Astrocyte (in vitro differentiated cells and primary cell): ENCODE data around the gene SLC52A1. TPM values are rescaled to one million over a fixed set of nuclear protein-coding genes. Genes with fewer than 3 reads are reported as not detected.

Experiments used
- DNase-seq: peaks from one replicate; pipeline ENCODE4 v3.0.0-alpha.2; 2010; ENCODE audit warnings: low read depth
- FAIRE-seq: peaks from 2 replicates; lab custom pipeline; 2011; peaks lifted over from hg19 to GRCh38; lab: Jason Lieb, UNC
- H2AFZ ChIP-seq: 2 replicates; pipeline ENCODE4 v1.6.0; 2012; ENCODE audit warnings: low read depth, low read length, inconsistent platforms
- H3K27ac ChIP-seq: 2 replicates; pipeline ENCODE4 v1.5.1; 2011; ENCODE audit warnings: low read depth, low read length, inconsistent platforms
- H3K27me3 ChIP-seq: 2 replicates; pipeline ENCODE4 v1.6.0; 2011; ENCODE audit warnings: low read length, inconsistent platforms; ENCODE audit not compliant: insufficient read depth
- H3K36me3 ChIP-seq: 2 replicates; pipeline ENCODE4 v1.5.1; 2011; ENCODE audit warnings: low read length, inconsistent platforms; ENCODE audit not compliant: insufficient read depth
- H3K4me1 ChIP-seq: 2 replicates; pipeline ENCODE4 v1.5.1; 2011; ENCODE audit warnings: low read length, inconsistent platforms; ENCODE audit not compliant: insufficient read depth
- H3K4me2 ChIP-seq: 2 replicates; pipeline ENCODE4 v1.6.0; 2012; ENCODE audit warnings: low read length, inconsistent platforms
- H3K4me3 ChIP-seq: 2 replicates; pipeline ENCODE4 v1.5.1; 2011; ENCODE audit warnings: low read depth, mild to moderate bottlenecking, low read length, inconsistent platforms; ENCODE audit not compliant: insufficient read depth
- H3K79me2 ChIP-seq: 2 replicates; pipeline ENCODE4 v1.6.0; 2012; ENCODE audit warnings: mild to moderate bottlenecking, low read length, inconsistent platforms; ENCODE audit not compliant: insufficient read depth
- H3K9ac ChIP-seq: 2 replicates; pipeline ENCODE4 v1.6.0; 2012; ENCODE audit warnings: mild to moderate bottlenecking, low read length, inconsistent platforms
- H3K9me3 ChIP-seq: 2 replicates; pipeline ENCODE4 v1.5.1; 2012; ENCODE audit warnings: low read depth, mild to moderate bottlenecking, low read length, inconsistent platforms; ENCODE audit not compliant: insufficient read depth
- H4K20me1 ChIP-seq: 2 replicates; pipeline ENCODE4 v1.6.0; 2012; ENCODE audit warnings: low read length, inconsistent platforms; ENCODE audit not compliant: insufficient read depth
- H3K27ac Mint-ChIP-seq: one replicate; pipeline ENCODE4 v1.8.0; 2021; ENCODE audit warnings: mild to moderate bottlenecking, mixed read lengths; ENCODE audit not compliant: unreplicated experiment
- H3K27me3 Mint-ChIP-seq: one replicate; pipeline ENCODE4 v1.8.0; 2021; ENCODE audit warnings: low read depth, mixed read lengths; ENCODE audit not compliant: unreplicated experiment
- H3K36me3 Mint-ChIP-seq: one replicate; pipeline ENCODE4 v1.8.0; 2021; ENCODE audit warnings: low read depth, mixed read lengths; ENCODE audit not compliant: unreplicated experiment
- H3K4me1 Mint-ChIP-seq: one replicate; pipeline ENCODE4 v1.8.0; 2021; ENCODE audit warnings: low read depth, mixed read lengths; ENCODE audit not compliant: unreplicated experiment
- H3K4me3 Mint-ChIP-seq: one replicate; pipeline ENCODE4 v1.8.0; 2021; ENCODE audit warnings: mild to moderate bottlenecking, moderate library complexity, mixed read lengths; ENCODE audit not compliant: unreplicated experiment
- H3K9me3 Mint-ChIP-seq: one replicate; pipeline ENCODE4 v1.8.0; 2021; ENCODE audit warnings: mild to moderate bottlenecking, mixed read lengths; ENCODE audit not compliant: unreplicated experiment
- EZH2 ChIP-seq: IDR thresholded peaks from 2 replicates; pipeline ENCODE4 v1.6.1; 2012; ENCODE audit warnings: mild to moderate bottlenecking, low read length, inconsistent platforms; ENCODE audit not compliant: insufficient read depth
- total RNA-seq: library from RNA; stranded (reverse); gene quantifications from 2 replicates; pipeline ENCODE4 v1.2.1, GENCODE V29; 2021
- TF ChIP-seq, protein P1 (sequence below): IDR thresholded peaks from 2 replicates; pipeline ENCODE4 v1.5.1; 2011; ENCODE audit warnings: low read depth, mild to moderate bottlenecking, inconsistent platforms, low read length, moderate library complexity; ENCODE audit not compliant: insufficient read depth

Gene SLC52A1
- total RNA-seq, 1 donor from 2014 or later: not detected

DNA sequence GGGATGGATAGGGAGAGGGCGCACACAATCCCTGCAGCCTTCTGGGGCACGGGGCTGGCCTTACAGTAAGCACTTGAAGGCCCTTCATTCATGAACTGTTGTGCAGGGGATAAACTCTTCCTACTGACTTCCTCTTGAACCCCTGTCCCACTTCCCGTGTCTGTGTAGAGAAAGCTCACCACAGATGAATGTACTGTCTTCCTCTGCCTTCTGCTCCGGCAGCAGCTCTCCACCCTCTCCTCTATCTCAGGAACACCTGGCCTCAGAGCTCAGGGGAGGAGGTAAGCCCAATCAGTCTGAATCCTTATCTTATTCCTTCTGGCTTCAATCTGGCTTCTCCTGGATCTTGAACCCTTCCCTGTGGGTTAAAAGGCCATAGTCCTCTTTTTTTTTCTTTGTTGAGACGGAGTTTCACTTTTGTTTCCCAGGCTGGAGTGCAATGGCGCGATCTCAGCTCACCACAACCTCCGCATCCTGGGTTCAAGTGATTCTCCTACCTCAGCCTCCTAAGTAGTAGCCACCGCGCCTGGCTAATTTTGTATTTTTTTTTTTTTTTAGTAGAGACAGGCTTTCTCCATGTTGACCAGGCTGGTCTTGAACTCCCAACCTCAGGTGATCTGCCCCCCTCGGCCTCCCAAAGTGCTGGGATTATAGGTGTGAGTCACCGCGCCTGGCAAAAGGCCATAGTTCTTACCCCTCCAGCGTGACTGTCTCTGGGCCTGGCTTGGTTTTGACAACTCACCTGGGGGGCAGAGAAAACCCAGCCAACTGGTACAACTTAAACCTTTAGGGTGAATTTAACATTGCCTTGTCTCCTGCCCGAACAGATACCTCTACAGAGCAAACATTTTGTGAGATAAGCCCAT lies 7.2 kb upstream of the SLC52A1 start:
- Histone ChIP-seq H3K27ac (no peak overlapping the region), H3K79me2 (no peaks in the 10 kb centered on the region), H4K20me1 (no peaks in the 10 kb centered on the region), H3K4me2 (no peak overlapping the region), H3K36me3 (no peaks in the 10 kb centered on the region), H3K9me3 (no peaks in the 10 kb centered on the region), H3K4me1 (no peaks in the 10 kb centered on the region), H3K9ac (no peak overlapping the region), H3K4me3 (no peak overlapping the region), H2AFZ (no peak overlapping the region), H3K27me3 (no peaks in the 10 kb centered on the region)
- Mint-ChIP-seq H3K9me3 (no peaks in the 10 kb centered on the region), H3K27ac (no peak overlapping the region), H3K4me1 (no peaks in the 10 kb centered on the region), H3K4me3 (no peak overlapping the region), H3K36me3 (no peaks in the 10 kb centered on the region), H3K27me3 (peaks cover 5% of the 10 kb centered on the region)
- FAIRE-seq (no peak), DNase-seq (no peak)
- TF ChIP-seq, protein P1, sequence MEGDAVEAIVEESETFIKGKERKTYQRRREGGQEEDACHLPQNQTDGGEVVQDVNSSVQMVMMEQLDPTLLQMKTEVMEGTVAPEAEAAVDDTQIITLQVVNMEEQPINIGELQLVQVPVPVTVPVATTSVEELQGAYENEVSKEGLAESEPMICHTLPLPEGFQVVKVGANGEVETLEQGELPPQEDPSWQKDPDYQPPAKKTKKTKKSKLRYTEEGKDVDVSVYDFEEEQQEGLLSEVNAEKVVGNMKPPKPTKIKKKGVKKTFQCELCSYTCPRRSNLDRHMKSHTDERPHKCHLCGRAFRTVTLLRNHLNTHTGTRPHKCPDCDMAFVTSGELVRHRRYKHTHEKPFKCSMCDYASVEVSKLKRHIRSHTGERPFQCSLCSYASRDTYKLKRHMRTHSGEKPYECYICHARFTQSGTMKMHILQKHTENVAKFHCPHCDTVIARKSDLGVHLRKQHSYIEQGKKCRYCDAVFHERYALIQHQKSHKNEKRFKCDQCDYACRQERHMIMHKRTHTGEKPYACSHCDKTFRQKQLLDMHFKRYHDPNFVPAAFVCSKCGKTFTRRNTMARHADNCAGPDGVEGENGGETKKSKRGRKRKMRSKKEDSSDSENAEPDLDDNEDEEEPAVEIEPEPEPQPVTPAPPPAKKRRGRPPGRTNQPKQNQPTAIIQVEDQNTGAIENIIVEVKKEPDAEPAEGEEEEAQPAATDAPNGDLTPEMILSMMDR: no peak
- no peak for TF ChIP-seq EZH2

DNA sequence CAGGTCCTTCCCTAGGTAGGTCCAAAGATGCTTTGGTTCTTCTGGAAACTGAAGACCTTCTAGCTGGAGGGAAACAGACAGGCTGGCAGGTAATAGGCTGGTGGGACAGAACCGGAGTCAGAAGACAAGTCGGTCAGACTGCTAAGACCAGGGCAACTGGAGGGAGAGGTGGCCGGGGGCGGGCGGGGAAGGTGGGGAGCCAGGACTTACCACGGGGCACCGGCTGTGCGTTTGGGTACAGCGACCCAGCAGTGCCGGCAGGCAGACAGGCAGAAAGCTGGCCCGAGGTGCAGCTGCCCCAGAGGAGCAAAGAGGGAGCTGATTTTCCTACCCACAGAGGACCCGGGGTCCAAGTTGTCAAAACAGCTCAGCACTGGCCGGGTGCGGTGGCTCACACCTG lies 575 bp downstream of the SLC52A1 start:
- Histone ChIP-seq H3K27ac (no peak overlapping the region), H3K36me3 (no peaks in the 10 kb centered on the region), H3K4me2 (no peak overlapping the region), H3K27me3 (no peaks in the 10 kb centered on the region), H3K9ac (no peak overlapping the region), H3K4me3 (no peak overlapping the region), H4K20me1 (no peaks in the 10 kb centered on the region), H3K4me1 (no peaks in the 10 kb centered on the region), H3K79me2 (no peaks in the 10 kb centered on the region), H2AFZ (no peak overlapping the region), H3K9me3 (no peaks in the 10 kb centered on the region)
- TF ChIP-seq, protein P1: no peak
- no peak for TF ChIP-seq EZH2
- Mint-ChIP-seq H3K4me1 (no peaks in the 10 kb centered on the region), H3K27ac (peak overlapping the region; percentile 58), H3K9me3 (no peaks in the 10 kb centered on the region), H3K4me3 (no peak overlapping the region), H3K36me3 (no peaks in the 10 kb centered on the region), H3K27me3 (peaks cover 17% of the 10 kb centered on the region)
- DNase-seq (no peak), FAIRE-seq (no peak)

DNA sequence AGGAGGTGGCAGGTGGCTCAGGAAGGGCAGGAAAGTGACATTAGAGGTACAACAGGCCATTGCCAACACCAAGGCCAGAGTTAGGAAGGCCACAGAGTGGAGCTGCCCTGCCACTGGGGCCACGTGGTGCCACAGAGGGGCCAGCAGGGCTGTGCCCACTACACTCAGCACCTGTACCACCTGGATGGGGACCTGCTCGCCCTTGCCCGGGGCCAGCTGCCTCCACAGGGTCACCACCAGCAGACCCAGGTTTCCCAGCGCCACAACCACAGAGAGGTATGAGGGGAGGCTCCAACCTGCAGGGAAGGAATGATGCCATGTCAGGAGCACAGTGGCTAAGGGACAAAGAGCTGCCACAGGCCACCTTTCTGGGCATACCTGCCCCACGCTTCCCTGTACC lies 1.2 kb downstream of the SLC52A1 start:
- no peak overlapping the region for H3K9ac ChIP-seq
- Mint-ChIP-seq H3K9me3 (no peaks in the 10 kb centered on the region), H3K36me3 (no peaks in the 10 kb centered on the region), H3K27ac (peak overlapping the region; percentile 58), H3K4me3 (no peak overlapping the region), H3K4me1 (no peaks in the 10 kb centered on the region), H3K27me3 (peaks cover 15% of the 10 kb centered on the region)
- H3K4me2 ChIP-seq: no peak overlapping the region
- no peaks in the 10 kb centered on the region for H3K79me2 ChIP-seq
- H2AFZ ChIP-seq: no peak overlapping the region
- H3K9me3 ChIP-seq: no peaks in the 10 kb centered on the region
- no peaks in the 10 kb centered on the region for H4K20me1 ChIP-seq
- no peak for TF ChIP-seq EZH2
- TF ChIP-seq, protein P1: no peak
- H3K36me3 ChIP-seq: no peaks in the 10 kb centered on the region
- no peak overlapping the region for H3K27ac ChIP-seq
- DNase-seq (no peak), FAIRE-seq (no peak)
- H3K27me3 ChIP-seq: no peaks in the 10 kb centered on the region
- H3K4me1 ChIP-seq: no peaks in the 10 kb centered on the region
- H3K4me3 ChIP-seq: no peak overlapping the region
